ENCODE results near the gene FEZ2. TPM values are rescaled to one million over a fixed set of nuclear protein-coding genes. Genes with fewer than 3 reads are reported as not detected.

The FEZ2 gene
- polyA plus RNA-seq, 1 donor from 2014 or later = 36.8 TPM

DNA sequence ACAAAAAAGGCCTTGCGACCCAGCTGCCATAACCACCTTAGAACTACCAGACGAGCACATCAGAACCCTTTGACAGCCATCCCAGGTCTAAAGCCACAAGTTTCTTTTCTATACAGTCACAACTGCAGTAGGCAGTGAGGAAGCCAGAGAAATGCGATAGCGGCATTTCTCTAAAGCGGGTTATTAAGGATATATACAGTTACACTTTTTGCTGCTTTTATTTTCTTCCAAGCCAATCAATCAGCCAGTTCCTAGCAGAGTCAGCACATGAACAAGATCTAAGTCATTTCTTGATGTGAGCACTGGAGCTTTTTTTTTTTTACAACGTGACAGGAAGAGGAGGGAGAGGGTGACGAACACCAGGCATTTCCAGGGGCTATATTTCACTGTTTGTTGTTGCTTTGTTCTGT lies 48.8 kb downstream of the FEZ2 start:
- no peak overlapping the region for H3K27ac ChIP-seq (ENCODE audit: low read length)
- H3K27me3 ChIP-seq (ENCODE audit: insufficient read depth, low read depth, low read length) = no peaks in the 10 kb centered on the region
- H2AFZ ChIP-seq (ENCODE audit: low read depth, low read length) = no peak overlapping the region
- H3F3A ChIP-seq (ENCODE audit: insufficient read depth, low read length, poor library complexity, severe bottlenecking) = no peaks in the 10 kb centered on the region
- H3K4me3 ChIP-seq (ENCODE audit: low read length) = no peak overlapping the region
- no peaks in the 10 kb centered on the region for H3K9me3 ChIP-seq (ENCODE audit: low read length)
- H4K20me1 ChIP-seq (ENCODE audit: insufficient read depth) = no peaks in the 10 kb centered on the region
- no peaks in the 10 kb centered on the region for H3K9me2 ChIP-seq (ENCODE audit: insufficient read depth, low read length)
- no peaks in the 10 kb centered on the region for H3K36me3 ChIP-seq (ENCODE audit: insufficient read depth, low read length)
- H3K79me2 ChIP-seq (replicated peaks; ENCODE audit: insufficient read depth, low read length) = no peaks in the 10 kb centered on the region
- TF ChIP-seq MXI1 (conservative IDR thresholded peaks at IDR 0.05; ENCODE audit: poor library complexity, severe bottlenecking) (no peak), TAF1 (IDR thresholded peaks at IDR 0.05; ENCODE audit: low read depth) (no peak), RAD21 (conservative IDR thresholded peaks at IDR 0.05) (no peak), REST (IDR thresholded peaks at IDR 0.05; ENCODE audit: borderline replicate concordance) (no peak), EZH2 (IDR thresholded peaks at IDR 0.05; ENCODE audit: borderline replicate concordance, insufficient read depth, low read length, poor library complexity, severe bottlenecking) (no peak), EP300 (conservative IDR thresholded peaks at IDR 0.05; ENCODE audit: poor library complexity, severe bottlenecking) (no peak)
- TF ChIP-seq, protein P1, sequence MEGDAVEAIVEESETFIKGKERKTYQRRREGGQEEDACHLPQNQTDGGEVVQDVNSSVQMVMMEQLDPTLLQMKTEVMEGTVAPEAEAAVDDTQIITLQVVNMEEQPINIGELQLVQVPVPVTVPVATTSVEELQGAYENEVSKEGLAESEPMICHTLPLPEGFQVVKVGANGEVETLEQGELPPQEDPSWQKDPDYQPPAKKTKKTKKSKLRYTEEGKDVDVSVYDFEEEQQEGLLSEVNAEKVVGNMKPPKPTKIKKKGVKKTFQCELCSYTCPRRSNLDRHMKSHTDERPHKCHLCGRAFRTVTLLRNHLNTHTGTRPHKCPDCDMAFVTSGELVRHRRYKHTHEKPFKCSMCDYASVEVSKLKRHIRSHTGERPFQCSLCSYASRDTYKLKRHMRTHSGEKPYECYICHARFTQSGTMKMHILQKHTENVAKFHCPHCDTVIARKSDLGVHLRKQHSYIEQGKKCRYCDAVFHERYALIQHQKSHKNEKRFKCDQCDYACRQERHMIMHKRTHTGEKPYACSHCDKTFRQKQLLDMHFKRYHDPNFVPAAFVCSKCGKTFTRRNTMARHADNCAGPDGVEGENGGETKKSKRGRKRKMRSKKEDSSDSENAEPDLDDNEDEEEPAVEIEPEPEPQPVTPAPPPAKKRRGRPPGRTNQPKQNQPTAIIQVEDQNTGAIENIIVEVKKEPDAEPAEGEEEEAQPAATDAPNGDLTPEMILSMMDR (IDR thresholded peaks at IDR 0.05; ENCODE audit: poor library complexity, severe bottlenecking) = no peak
- no peak overlapping the region for H3K9ac ChIP-seq (ENCODE audit: low read length)
- H3K4me2 ChIP-seq (ENCODE audit: low read length) = no peak overlapping the region

- Histone ChIP-seq H4K20me1 (ENCODE audit: insufficient read depth) (no peaks in the 10 kb centered on the region), H3K79me2 (replicated peaks; ENCODE audit: insufficient read depth, low read length) (no peaks in the 10 kb centered on the region), H3K9me3 (ENCODE audit: low read length) (no peaks in the 10 kb centered on the region), H3K27me3 (ENCODE audit: insufficient read depth, low read depth, low read length) (no peaks in the 10 kb centered on the region), H3K4me2 (ENCODE audit: low read length) (no peak overlapping the region), H3K4me3 (ENCODE audit: low read length) (no peak overlapping the region), H3K36me3 (ENCODE audit: insufficient read depth, low read length) (no peaks in the 10 kb centered on the region), H3K9ac (ENCODE audit: low read length) (no peak overlapping the region), H3F3A (ENCODE audit: insufficient read depth, low read length, poor library complexity, severe bottlenecking) (no peaks in the 10 kb centered on the region), H3K27ac (ENCODE audit: low read length) (no peak overlapping the region), H2AFZ (ENCODE audit: low read depth, low read length) (no peak overlapping the region), H3K9me2 (ENCODE audit: insufficient read depth, low read length) (no peaks in the 10 kb centered on the region)
- TF ChIP-seq EP300 (conservative IDR thresholded peaks at IDR 0.05; ENCODE audit: poor library complexity, severe bottlenecking) (no peak), SMC3 (conservative IDR thresholded peaks at IDR 0.05; ENCODE audit: poor library complexity) (no peak), MXI1 (conservative IDR thresholded peaks at IDR 0.05; ENCODE audit: poor library complexity, severe bottlenecking) (no peak), POLR2AphosphoS5 (IDR thresholded peaks at IDR 0.05) (no peak), RAD21 (conservative IDR thresholded peaks at IDR 0.05) (no peak), TAF1 (IDR thresholded peaks at IDR 0.05; ENCODE audit: low read depth) (no peak), REST (IDR thresholded peaks at IDR 0.05; ENCODE audit: borderline replicate concordance) (no peak), EZH2 (IDR thresholded peaks at IDR 0.05; ENCODE audit: borderline replicate concordance, insufficient read depth, low read length, poor library complexity, severe bottlenecking) (no peak)
- TF ChIP-seq, protein P1 (IDR thresholded peaks at IDR 0.05; ENCODE audit: poor library complexity, severe bottlenecking) = no peak
These were observed 50.1 kb downstream of the FEZ2 start for GRCh38 chr2:36547906-36548305.

Measured in neural cell (in vitro differentiated cells).